Globus pallidus (tissue), 1 donor: ENCODE measurements around the gene AADAT.
A peak's percentile ranks its signal among the peaks of the same experiment; 100 is the strongest.

Experiments used
- DNase-seq: peaks from one replicate; pipeline ENCODE4 v3.0.0-alpha.2; 2015; ENCODE audit warnings: low spot score

Gene AADAT

GRCh38 chr4:170033999-170034398 lies 55.8 kb downstream of the AADAT start:
- no peak for DNase-seq

GRCh38 chr4:170030121-170030520 lies 59.6 kb downstream of the AADAT start:
- no peak for DNase-seq

- DNase-seq: peak; percentile 94
Observed at GRCh38 chr4:170027181-170027829, 62.5 kb downstream of the AADAT start.

- peak; percentile 88 for DNase-seq
Observed at GRCh38 chr4:170026253-170027021, 63.3 kb downstream of the AADAT start, which contains the start of gene MFAP3L. Gene MFAP3L (minus strand): TSS chr4:170026395. CDS start chr4:170005877, 20,518 bp downstream.

GRCh38 chr4:170025523-170026252 lies 64.1 kb downstream of the AADAT start:
- DNase-seq: no peak

- peak; percentile 89 for DNase-seq
Observed at GRCh38 chr4:170022211-170022610, 67.5 kb downstream of the AADAT start.

- no peak for DNase-seq
Observed at GRCh38 chr4:170017252-170017651, 72.5 kb downstream of the AADAT start.

- peak; percentile 91 for DNase-seq
Observed at GRCh38 chr4:170015285-170015684, 74.5 kb downstream of the AADAT start.

GRCh38 chr4:170014359-170015011 lies 75.3 kb downstream of the AADAT start:
- no peak for DNase-seq

- DNase-seq: no peak
Observed at GRCh38 chr4:170012629-170012958, 77.2 kb downstream of the AADAT start.

- DNase-seq: no peak
Observed at GRCh38 chr4:170011921-170012628, 77.7 kb downstream of the AADAT start.
